Measurements from ENCODE around the gene CAPN15.
A peak's percentile ranks its signal among the peaks of the same experiment; 100 is the strongest.
"Not testable (repeated sequence)": the region's sequence is repeated elsewhere in the genome, so short reads cannot be mapped to it uniquely, and the experiment has no call there.

CAPN15 gene

DNA sequence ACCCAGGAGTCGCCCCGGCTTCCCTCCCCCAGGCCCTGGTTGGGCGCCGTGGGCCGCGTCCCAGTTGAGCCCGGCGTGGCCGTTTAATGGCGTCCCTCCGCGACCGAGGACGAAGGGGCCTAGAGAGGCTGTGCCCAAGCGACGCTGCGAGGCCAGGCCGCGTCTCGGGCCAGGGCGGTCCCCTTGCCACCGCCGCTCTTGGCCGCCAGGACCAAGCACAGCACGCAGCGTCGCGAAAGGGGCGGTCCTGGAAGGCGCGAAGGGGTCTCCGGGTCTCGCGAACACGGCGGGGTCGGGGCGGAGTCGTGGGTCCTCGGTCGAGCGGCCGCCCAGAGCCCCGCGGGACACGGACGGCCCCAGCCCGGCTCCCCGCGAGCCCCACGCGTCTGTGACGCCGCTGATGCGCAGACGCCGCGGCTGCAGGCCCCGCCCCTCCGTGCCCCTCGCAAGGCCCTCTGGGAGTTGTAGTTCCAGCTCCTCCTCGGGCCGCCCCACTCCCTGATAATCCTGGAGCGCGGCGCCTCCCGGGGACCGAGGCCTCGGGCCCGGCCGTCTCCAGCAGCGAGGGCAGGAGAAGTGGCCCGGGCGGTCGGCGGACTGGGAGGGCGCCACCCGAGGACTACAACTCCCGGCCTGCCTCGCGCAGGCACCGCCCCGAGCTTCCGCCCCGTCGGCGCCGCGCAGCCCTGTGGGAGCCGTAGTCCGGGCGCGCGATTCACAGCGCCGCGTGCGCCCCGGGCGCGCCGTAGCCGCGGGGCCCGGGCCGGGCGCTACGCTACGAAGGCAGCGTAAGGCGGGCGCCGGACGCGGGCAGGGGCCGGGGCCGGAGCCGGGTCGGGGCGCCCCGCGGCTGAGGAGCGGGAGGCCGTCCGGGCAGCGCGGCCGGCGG, at the start of gene CAPN15:
TSS of gene CAPN15 (plus strand) at position 698 of the 889 bp plus-strand sequence. CDS start 19,127 bp downstream, outside the sequence.
- peak; percentile 95 for DNase-seq (ENCODE audit: low spot score)
- TF ChIP-seq, protein P1, sequence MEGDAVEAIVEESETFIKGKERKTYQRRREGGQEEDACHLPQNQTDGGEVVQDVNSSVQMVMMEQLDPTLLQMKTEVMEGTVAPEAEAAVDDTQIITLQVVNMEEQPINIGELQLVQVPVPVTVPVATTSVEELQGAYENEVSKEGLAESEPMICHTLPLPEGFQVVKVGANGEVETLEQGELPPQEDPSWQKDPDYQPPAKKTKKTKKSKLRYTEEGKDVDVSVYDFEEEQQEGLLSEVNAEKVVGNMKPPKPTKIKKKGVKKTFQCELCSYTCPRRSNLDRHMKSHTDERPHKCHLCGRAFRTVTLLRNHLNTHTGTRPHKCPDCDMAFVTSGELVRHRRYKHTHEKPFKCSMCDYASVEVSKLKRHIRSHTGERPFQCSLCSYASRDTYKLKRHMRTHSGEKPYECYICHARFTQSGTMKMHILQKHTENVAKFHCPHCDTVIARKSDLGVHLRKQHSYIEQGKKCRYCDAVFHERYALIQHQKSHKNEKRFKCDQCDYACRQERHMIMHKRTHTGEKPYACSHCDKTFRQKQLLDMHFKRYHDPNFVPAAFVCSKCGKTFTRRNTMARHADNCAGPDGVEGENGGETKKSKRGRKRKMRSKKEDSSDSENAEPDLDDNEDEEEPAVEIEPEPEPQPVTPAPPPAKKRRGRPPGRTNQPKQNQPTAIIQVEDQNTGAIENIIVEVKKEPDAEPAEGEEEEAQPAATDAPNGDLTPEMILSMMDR (IDR thresholded peaks at IDR 0.05; ENCODE audit: extremely low read depth, insufficient read depth, missing control alignments), result no peak
- in situ Hi-C loops (cut with MboI; ENCODE audit: low pct_unique_long_range_greater_than_20kb, low sequenced_read_pairs, unreplicated experiment), result no loop called here

DNA sequence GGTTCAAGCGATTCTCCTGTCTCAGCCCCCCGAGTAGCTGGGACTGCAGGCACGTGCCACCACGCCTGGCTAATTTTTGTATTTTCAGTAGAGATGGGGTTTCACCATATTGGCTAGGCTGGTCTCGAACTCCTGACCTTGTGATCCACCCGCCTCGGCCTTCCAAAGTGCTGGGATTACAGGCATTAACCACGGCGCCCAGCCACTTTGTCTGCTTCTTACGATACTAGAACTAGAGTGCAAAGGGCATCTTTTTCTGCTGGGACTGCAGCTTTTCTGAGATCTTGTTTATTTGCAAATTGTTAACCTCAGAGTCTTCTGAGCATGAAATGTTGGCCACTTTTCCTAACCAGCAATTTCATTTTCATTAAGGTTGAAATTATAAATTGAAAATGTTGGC, 49.2 kb upstream of the CAPN15 start:
- in situ Hi-C loops (cut with MboI; ENCODE audit: low pct_unique_long_range_greater_than_20kb, low sequenced_read_pairs, unreplicated experiment); DNase-seq (ENCODE audit: low spot score): not testable (repeated sequence)

DNA sequence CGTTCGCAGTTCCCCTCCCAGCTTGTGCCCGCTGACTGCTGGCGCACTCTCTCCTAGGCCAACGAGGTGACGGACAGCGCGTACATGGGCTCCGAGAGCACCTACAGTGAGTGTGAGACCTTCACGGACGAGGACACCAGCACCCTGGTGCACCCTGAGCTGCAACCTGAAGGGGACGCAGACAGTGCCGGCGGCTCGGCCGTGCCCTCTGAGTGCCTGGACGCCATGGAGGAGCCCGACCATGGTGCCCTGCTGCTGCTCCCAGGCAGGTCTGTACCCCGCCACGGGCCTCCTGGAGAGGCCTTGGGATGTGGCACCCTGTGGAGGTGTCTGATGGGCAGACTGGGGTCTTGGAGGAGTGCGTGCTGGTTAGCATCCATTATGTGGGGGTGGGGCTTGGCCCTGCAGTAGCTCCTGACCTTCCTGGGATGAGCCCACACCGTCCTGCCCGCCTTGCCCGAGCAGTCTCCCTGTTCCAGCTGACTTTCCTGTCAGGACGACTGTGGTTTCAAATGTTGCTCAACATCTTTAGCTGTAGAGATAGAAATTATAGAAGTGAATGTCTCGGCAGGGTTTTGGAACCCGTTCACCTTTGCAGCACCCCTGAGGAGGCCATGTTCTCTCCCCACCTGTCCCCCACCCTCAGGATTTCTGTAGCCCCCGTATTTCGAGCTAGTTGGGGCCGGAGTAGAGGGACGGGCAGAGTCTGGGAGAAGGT, 44.9 kb upstream of the CAPN15 start:
- TF ChIP-seq, protein P1 (IDR thresholded peaks at IDR 0.05; ENCODE audit: extremely low read depth, insufficient read depth, missing control alignments), result no peak
- no peak for DNase-seq (ENCODE audit: low spot score)
- in situ Hi-C loops (cut with MboI; ENCODE audit: low pct_unique_long_range_greater_than_20kb, low sequenced_read_pairs, unreplicated experiment), result no loop called here

DNA sequence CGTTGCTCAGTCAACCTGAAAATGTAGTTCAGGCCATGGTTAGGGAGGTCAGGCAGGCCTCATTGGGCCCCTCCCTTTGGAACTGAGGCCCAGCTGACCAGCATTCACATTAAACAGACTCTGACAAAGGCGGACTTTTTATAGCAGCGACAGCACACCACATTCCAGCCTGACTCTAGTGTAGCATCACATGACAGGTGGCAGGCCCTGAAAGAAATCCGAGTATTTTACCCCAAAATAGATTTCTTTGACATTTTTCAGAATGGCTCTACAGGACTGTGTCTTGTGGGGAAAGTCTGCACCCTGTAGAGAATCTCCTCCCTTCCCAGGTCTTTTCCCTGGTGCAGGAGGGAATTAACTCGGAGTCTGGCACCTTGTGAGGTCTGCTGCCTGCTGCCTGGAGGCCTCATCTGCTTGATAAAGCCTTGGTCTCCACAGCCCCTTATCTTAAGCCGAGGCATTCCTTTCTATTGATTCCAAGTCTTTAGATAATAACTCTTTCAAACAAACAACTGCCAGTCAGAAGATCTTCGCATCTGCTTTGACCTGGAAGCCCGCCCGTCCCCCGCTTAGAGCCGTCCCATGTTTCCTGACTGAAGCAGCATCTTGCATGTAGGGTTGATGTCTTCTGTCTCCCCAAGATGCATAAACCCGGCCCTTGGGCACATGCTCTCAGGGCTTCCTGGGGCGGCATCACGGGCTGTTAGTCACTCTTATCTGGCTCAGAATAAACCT, 44.0 kb upstream of the CAPN15 start:
- TF ChIP-seq, protein P1 (IDR thresholded peaks at IDR 0.05; ENCODE audit: extremely low read depth, insufficient read depth, missing control alignments), result no peak
- in situ Hi-C loops (cut with MboI; ENCODE audit: low pct_unique_long_range_greater_than_20kb, low sequenced_read_pairs, unreplicated experiment), result no loop called here
- DNase-seq (ENCODE audit: low spot score), result no peak

DNA sequence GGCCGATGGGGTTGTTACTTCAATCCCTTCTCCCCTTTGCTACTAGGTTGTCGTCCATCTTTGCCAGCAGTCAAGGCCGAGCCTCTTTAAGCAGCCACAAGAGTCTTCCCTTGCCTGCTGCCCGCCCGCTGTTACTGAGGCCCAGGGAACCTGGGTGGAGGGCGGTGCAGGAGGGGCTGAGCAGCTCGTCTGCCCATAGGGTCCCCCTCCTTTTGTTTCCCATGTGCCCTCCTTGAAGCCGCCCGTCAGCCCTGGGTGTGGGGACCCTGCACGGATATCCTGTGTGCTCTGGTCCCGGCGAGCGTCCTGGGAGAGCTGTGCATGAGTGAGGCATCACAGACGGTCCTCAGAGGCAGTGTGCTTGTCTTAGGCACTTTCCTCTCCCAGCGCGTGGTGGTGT, 37.9 kb upstream of the CAPN15 start:
- in situ Hi-C loops (cut with MboI; ENCODE audit: low pct_unique_long_range_greater_than_20kb, low sequenced_read_pairs, unreplicated experiment), result no loop called here
- DNase-seq (ENCODE audit: low spot score), result no peak
- TF ChIP-seq, protein P1 (IDR thresholded peaks at IDR 0.05; ENCODE audit: extremely low read depth, insufficient read depth, missing control alignments), result no peak

DNA sequence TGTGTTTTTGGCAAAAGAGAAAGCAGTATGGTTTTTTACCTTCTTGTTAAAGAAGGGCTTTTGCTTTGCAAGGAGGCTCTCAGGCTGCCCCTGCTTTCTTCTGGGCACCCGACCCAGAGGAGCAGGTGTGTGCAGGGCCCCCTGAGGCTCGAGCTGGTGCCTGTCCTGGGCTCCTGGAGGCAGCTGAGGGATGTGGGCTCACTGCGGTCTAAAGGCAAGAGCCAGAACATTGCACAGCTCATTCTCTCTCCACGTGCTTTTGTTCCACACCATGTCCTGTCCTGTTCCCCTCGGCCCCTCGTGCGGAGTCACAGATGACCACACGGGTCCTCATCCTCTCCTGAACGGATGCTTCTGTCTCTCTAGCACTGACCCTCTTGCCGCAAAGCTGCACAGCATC, 36.7 kb upstream of the CAPN15 start:
- no peak for DNase-seq (ENCODE audit: low spot score)
- TF ChIP-seq, protein P1 (IDR thresholded peaks at IDR 0.05; ENCODE audit: extremely low read depth, insufficient read depth, missing control alignments), result no peak
- in situ Hi-C loops (cut with MboI; ENCODE audit: low pct_unique_long_range_greater_than_20kb, low sequenced_read_pairs, unreplicated experiment), result no loop called here

Measured in GM13977 (cell line).